IPS-11a (cell line): Measurements from ENCODE around the gene PTX4.

ENCODE experiments used
- H3K4me3 ChIP-seq: one replicate; pipeline ENCODE4 v1.5.1; 2013; ENCODE audit warnings: low read depth, low read length, control low read depth

Gene PTX4

DNA sequence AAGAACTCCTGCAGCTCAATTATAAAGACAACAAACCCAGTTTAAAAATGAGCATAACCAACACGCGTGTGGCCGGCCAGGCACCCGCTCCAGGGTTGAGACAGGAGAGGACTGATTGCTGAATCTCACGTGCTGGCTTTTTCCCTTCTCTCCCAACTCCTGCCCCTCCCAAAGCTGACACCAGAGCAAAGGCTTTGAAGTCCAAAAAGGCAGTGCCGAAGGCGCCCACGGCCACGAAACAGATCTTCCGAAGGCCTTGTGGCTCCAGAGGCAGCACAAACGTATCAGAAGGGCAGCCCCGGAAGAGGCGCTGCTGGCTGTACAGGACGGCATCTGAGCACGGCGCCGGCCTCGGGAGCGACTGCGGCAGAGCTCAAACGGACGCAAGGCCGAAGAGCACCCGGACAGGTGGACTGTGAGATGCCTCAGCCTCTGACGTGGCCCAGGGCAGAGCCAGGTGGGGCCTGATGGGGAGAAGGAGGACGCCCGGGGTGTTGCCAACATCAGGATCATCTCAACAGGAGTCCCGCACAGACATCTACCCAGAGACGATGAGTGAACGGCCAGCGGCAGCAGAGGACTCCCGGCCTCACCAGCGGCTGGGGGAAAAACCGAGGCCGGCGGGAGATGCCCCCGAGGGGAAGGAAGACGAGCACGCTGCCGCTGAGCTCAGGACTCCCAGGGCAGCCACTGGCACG, 24.4 kb downstream of the PTX4 start:
- no peak overlapping the region for H3K4me3 ChIP-seq

DNA sequence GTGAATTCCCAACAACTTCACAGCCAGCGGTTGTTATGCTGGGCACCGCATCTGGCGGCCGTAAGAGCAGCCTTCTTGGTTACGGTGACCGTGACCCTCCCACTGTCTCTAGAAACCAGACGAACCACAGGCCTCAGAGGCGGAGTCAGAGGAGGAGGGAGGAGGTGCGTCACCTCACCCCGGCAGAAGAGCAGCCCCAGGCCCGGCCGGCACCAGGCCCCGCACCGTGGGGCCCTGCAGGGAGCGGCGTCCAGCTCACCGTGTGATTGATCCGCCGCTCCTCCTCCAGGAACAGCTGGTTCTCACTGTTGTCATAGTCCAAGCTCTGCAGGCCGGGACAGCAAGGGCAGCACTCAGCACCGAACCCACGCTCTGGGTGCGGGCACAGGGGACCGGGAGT, 27.6 kb downstream of the PTX4 start:
- H3K4me3 ChIP-seq: no peak overlapping the region

DNA sequence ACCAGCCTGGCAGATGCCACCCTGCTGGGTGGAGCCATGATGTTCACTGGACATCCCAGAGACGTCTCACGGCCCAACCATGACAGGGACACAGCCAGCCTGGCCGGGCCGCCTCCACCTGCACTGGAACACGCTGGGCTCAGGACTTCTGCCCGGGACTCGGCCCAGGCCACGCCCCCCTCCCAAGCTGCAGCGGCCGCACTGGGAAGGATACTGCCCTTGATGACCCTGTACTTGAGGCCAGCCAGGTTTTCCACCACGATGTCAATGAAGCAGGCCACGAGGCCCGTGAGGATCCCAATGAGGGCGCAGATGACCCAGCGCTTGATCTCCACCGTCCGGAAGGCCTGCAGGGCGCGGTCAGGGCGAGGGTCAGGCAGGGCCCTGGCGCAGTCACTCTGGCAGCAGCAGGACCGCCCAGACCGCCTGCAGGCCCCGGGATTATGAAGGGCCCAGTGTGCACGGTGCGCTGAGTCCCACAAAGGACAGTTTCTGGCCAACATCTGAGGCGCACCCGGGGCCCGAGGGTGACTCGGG, 28.1 kb downstream of the PTX4 start:
- no peak overlapping the region for H3K4me3 ChIP-seq

DNA sequence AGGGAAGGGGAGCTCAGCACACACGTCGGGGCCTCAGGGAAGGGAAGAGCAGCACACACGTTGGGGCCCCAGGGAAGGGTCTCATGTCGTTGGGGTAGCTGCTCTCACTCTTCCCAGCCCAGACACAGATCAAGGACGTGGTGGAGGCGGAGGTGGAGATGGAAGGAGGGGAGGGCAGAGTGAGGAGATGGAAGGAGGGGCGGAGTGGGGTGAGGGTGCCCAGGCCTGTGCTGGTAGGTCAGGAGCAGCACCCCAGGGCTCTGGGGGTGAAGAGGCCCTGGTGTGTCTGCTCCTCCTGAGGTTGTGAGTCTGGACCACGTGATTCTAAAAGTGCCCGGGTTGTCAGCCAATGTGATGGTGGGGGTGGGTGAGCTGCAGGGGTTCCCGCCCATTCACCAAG, 28.8 kb downstream of the PTX4 start:
- H3K4me3 ChIP-seq: no peak overlapping the region

- no peak overlapping the region for H3K4me3 ChIP-seq
Observed at GRCh38 chr16:1458977-1459341, 29.8 kb downstream of the PTX4 start.

- H3K4me3 ChIP-seq: no peak overlapping the region
Observed at GRCh38 chr16:1458336-1458976, 30.3 kb downstream of the PTX4 start.

DNA sequence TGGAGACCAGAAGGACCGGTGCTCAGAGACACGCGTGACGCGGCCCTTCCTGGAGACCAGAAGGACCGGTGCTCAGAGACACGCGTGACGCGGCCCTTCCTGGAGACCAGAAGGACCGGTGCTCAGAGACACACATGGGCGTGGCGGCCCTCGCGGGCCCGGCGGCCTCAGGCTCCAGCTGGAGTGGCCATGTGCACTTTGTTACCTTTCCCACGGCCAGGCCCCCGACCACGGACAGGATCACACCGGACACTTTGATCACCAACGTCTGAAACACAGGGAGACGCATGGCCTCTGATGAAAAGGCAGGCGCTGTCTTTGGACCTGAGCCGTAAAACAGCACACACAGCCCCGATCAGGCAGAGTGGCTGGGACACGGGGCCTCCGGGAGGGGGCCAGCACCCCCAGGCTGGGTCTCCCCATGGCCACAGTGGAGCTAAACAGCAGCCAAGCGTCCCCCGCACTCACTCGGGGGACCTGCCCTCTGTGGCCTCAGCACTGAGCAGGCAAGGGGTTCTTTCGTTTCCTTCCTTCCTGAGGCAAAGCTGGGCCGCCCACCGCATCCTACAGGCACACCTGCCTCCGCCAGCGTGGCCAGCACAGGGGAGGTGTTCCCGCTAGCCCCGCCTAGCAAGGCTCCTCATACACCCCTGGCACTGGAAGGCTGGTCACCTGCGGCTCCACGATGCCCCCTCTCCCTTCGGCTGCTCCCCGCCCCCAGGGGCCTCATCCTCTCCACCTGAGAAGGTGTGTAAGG, 31.1 kb downstream of the PTX4 start:
- H3K4me3 ChIP-seq: no peak overlapping the region

GRCh38 chr16:1456951-1457350, 31.8 kb downstream of the PTX4 start:
- no peak overlapping the region for H3K4me3 ChIP-seq

DNA sequence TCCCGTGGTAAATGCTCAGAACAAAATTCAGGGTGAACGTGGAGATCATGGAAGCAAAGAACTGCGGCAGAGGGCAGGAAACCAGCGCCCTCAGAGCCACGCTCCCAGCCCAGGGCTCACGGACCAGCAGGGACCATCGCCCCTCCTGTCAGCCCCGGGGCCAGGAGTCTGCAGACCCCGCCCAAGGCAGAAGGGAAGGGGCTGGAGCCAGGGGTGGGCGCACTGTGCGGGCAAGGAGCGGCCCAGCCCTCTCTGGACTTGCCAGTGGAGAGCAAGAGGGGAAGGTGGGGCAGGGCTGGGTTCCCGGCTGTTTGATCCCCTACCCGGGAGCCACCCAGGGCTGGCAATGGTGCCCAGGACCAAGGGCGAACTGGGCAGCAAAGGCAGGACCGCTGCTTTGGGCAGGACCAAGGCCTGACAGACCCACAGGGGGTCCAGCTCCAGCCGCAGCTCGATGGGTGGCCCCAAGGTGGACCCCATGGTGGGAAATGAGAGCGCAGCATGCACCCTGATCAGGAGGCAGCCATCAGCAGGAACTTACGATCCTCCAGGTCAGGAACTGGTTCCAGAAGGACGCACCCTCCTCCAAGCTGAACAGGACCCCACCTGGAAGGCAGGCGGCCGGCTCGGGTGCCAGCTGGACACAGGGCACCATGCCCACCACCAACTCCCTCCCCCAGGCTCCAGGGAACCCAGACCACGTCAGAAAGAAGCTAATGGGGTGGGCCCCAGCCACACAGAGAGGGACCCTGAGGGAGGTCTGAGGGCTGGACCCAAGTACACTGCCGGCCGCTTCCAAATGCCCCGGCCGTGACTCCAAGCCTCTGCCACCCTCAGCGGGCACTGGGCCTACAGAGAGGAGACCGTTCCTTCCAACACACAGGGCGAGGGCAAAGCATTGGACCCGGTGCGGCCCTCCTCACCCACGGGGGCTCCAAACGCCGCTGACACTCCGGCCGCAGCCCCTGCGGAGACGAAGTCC, 33.3 kb downstream of the PTX4 start:
- H3K4me3 ChIP-seq: no peak overlapping the region

DNA sequence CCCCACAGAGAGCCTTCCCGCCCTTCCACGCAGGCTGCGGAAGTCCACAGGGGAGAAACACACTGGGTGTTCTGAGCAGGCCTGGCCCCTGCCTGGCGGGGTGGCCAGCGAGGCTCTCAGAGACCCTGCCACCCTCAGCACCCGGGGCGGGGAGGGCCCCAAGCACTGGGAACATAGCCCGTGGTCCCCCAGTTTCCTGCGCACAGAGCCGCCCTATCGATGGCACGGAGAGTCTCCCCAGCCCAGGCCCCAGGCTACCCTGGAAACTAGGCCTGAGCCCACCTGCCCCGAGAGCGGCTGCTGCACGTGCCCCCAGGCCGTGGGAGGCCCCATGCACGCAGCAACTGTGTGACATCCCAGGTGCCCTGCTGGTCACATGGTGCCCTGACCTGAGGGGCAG, 34.2 kb downstream of the PTX4 start:
- H3K4me3 ChIP-seq: no peak overlapping the region

DNA sequence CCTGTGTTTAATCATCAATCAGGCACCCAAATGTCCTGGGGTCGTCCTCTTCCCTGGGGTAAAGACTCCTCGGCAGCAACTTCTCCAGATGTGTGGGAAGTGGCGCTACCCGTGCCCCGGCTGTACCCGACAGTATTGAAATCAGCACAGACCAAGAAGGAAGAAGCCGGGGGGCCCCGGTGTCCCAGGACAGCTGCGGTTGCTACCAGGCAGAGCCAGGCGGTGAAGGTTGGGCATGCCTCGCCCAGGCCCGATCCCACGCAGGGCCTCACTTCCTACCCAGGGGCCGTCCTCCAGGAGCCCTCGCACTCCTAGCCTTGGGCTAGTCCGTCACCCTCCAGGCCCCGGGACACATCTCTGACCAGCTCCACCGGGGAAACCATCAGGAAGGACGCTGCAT, 35.4 kb downstream of the PTX4 start:
- no peak overlapping the region for H3K4me3 ChIP-seq

DNA sequence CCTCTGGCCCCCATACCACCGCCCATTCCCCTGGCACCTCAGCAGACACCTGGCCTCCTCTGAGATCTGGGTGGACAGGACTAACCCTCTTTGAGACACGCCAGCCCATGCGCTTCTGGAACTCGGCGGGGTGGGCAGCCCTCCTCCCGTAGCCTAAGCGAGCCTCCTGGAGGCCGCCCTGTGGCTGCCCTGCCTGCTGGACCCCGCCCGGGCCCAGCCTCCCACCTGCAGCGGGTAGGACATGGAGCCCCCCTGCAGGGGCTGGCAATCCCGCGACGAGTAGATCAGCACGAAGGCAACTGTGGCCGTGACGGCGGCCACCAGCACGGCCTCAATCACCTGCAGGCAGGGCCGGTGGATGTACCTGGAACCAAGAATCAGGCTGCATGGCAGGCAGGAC, 36.2 kb downstream of the PTX4 start:
- H3K4me3 ChIP-seq: no peak overlapping the region

- H3K4me3 ChIP-seq: no peak overlapping the region
Observed at GRCh38 chr16:1451702-1452392, 36.9 kb downstream of the PTX4 start.

GRCh38 chr16:1450841-1451240, 37.9 kb downstream of the PTX4 start:
- no peak overlapping the region for H3K4me3 ChIP-seq

GRCh38 chr16:1450218-1450617, 38.5 kb downstream of the PTX4 start:
- H3K4me3 ChIP-seq: no peak overlapping the region

DNA sequence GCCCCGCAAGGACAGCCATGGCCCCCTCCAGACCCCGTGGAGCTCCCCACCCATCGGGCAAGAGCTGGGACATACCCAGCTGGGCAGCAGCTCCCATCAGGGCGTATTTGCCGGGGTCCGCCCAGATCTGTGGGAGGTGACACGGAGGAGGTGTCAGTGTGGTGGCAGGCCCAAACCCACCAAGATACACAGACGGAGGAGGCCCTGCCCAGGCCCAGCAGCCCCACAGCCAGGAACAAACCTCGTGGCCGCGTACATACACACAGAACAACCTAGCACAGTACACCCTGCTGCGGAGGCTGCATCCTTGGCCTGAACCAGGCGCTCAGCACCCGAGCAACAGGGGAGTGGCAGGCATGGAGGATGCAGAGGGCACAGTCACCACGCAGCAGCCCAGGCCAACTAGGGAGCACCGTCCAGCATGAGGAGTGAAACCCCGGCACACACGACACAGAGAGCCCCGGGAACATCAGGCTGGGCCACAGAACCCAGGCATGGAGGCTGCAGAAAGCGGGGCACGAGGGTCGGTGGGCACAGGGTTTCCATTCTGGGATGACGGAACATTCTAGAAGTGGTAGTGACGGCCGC, 39.4 kb downstream of the PTX4 start:
- no peak overlapping the region for H3K4me3 ChIP-seq

DNA sequence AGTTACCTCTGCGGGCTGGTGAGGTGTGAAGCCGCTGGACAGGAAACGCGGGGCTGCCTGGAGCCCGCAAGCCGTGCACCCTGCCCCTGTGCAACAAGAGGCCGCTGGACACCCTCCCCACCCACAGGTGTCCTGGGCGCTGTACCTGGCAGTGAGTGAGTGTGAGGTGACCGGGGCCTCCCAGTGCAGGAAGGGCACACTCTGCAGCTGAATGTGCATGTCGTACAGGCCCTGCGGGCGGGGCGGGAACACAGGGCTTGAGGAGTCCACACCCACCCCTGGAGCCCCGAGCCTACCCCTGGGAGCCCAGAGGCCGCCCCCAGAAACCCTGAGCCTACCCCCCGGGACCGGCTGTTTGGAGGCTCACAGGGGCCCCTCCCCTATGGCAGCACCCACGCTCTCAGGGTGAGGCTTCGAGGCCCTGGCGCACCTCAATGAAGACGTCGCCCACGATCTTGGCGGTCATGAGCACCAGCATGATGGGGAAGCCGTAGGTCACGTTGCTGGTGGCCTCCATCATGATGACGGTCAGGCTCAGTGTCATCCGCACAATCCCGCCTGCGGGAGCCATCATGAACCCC, 40.1 kb downstream of the PTX4 start:
- no peak overlapping the region for H3K4me3 ChIP-seq

GRCh38 chr16:1447965-1448364, 40.8 kb downstream of the PTX4 start:
- no peak overlapping the region for H3K4me3 ChIP-seq

DNA sequence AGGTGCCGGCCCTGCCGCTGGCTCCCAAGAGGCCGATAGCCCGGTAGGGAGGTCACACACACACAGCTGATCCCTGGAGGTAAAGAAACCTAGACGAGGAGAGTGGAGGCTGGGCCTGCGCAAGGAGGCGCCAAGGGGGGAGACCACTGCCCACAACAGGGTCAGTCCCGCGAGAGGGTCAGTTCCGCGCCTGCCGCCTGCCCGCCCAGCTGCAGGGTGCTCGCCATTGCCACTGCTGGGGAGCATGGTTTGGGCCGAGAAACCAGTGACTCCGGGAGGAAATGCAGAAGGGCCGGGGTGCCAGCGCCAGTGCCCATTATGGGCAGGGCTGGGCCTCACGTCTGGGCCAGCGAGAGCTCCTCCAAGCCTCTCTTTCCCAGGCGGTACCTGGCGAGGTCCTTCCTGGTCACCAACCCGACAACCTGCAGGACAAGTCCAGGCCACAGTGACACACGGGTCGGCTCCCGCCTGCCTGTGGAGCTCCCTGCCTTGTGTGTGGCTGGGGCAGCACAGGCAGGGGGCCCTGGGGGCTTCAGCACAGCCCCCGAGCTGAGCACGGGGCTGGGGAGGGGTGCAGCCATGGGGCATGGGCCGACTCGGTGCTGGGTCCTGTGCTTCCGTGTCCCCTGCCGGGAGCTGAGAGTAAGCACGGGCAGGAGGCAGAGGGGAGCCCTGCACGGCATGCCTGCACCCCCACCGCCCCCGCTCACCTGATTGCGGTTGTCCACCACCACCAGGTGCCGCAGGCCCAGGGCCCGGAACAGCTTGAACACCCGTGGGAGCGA, 42.3 kb downstream of the PTX4 start:
- no peak overlapping the region for H3K4me3 ChIP-seq
